T-helper 2 cell treated with Interferon-gamma antibody and Interleukin-4, amounts not matched to agents 5 μg/mL and 100 μg/mL, for 36 hours (primary cell): ENCODE measurements around the gene NADSYN1.

ENCODE experiments used
- DNase-seq: peaks from one replicate; pipeline ENCODE4 v3.0.0; 2021; ENCODE audit warnings: low spot score
- H3K27ac Mint-ChIP-seq: one replicate; pipeline ENCODE4 v1.8.0; 2021; ENCODE audit warnings: mild to moderate bottlenecking, mixed read lengths
- H3K27me3 Mint-ChIP-seq: one replicate; pipeline ENCODE4 v1.8.0; 2021; ENCODE audit warnings: low read depth, mixed read lengths
- H3K36me3 Mint-ChIP-seq: one replicate; pipeline ENCODE4 v1.8.0; 2021; ENCODE audit warnings: low read depth, mixed read lengths
- H3K4me1 Mint-ChIP-seq: one replicate; pipeline ENCODE4 v1.8.0; 2021; ENCODE audit warnings: low read depth, mixed read lengths
- H3K4me3 Mint-ChIP-seq: one replicate; pipeline ENCODE4 v1.8.0; 2022; ENCODE audit warnings: mild to moderate bottlenecking, moderate library complexity, mixed read lengths
- H3K9me3 Mint-ChIP-seq: one replicate; pipeline ENCODE4 v1.8.0; 2021; ENCODE audit warnings: mixed read lengths

NADSYN1 gene

GRCh38 chr11:71425860-71426259, 27.1 kb upstream of the NADSYN1 start:
- Mint-ChIP-seq H3K27ac (no peak overlapping the region), H3K4me1 (peaks cover 6% of the 10 kb centered on the region), H3K4me3 (no peak overlapping the region), H3K27me3 (no peaks in the 10 kb centered on the region), H3K36me3 (no peaks in the 10 kb centered on the region), H3K9me3 (no peaks in the 10 kb centered on the region)
- DNase-seq, result no peak

GRCh38 chr11:71426413-71426812, 26.6 kb upstream of the NADSYN1 start:
- no peaks in the 10 kb centered on the region for H3K27me3 Mint-ChIP-seq
- H3K4me3 Mint-ChIP-seq, result no peak overlapping the region
- H3K27ac Mint-ChIP-seq, result no peak overlapping the region
- H3K36me3 Mint-ChIP-seq, result no peaks in the 10 kb centered on the region
- no peak for DNase-seq
- no peaks in the 10 kb centered on the region for H3K9me3 Mint-ChIP-seq
- H3K4me1 Mint-ChIP-seq, result peaks cover 6% of the 10 kb centered on the region

GRCh38 chr11:71428861-71429435, 24.1 kb upstream of the NADSYN1 start:
- Mint-ChIP-seq H3K4me1 (peaks cover 6% of the 10 kb centered on the region), H3K27ac (no peak overlapping the region), H3K9me3 (no peaks in the 10 kb centered on the region), H3K4me3 (no peak overlapping the region), H3K36me3 (no peaks in the 10 kb centered on the region), H3K27me3 (no peaks in the 10 kb centered on the region)
- no peak for DNase-seq

GRCh38 chr11:71429701-71430100, 23.3 kb upstream of the NADSYN1 start:
- Mint-ChIP-seq H3K4me3 (no peak overlapping the region), H3K4me1 (peaks cover 6% of the 10 kb centered on the region), H3K36me3 (no peaks in the 10 kb centered on the region), H3K9me3 (no peaks in the 10 kb centered on the region), H3K27me3 (no peaks in the 10 kb centered on the region), H3K27ac (no peak overlapping the region)
- no peak for DNase-seq

GRCh38 chr11:71430166-71430565, 22.8 kb upstream of the NADSYN1 start:
- peaks cover 4% of the 10 kb centered on the region for H3K36me3 Mint-ChIP-seq
- H3K27me3 Mint-ChIP-seq, result no peaks in the 10 kb centered on the region
- no peak overlapping the region for H3K4me3 Mint-ChIP-seq
- H3K4me1 Mint-ChIP-seq, result peaks cover 6% of the 10 kb centered on the region
- H3K9me3 Mint-ChIP-seq, result no peaks in the 10 kb centered on the region
- no peak for DNase-seq
- H3K27ac Mint-ChIP-seq, result no peak overlapping the region

GRCh38 chr11:71431271-71431670, 21.7 kb upstream of the NADSYN1 start:
- peaks cover 4% of the 10 kb centered on the region for H3K4me1 Mint-ChIP-seq
- H3K27me3 Mint-ChIP-seq, result no peaks in the 10 kb centered on the region
- no peak overlapping the region for H3K27ac Mint-ChIP-seq

GRCh38 chr11:71432761-71433647, 20.0 kb upstream of the NADSYN1 start:
- peaks cover 8% of the 10 kb centered on the region for H3K36me3 Mint-ChIP-seq
- DNase-seq, result no peak
- no peaks in the 10 kb centered on the region for H3K9me3 Mint-ChIP-seq
- no peak overlapping the region for H3K4me3 Mint-ChIP-seq
- peaks cover 4% of the 10 kb centered on the region for H3K4me1 Mint-ChIP-seq
- no peak overlapping the region for H3K27ac Mint-ChIP-seq
- no peaks in the 10 kb centered on the region for H3K27me3 Mint-ChIP-seq

More at GRCh38 chr11:71431271-71431670, 21.7 kb upstream of the NADSYN1 start:
- no peak for DNase-seq
- Mint-ChIP-seq H3K4me3 (no peak overlapping the region), H3K36me3 (peaks cover 5% of the 10 kb centered on the region), H3K9me3 (no peaks in the 10 kb centered on the region)

GRCh38 chr11:71433648-71434450, 19.2 kb upstream of the NADSYN1 start:
- H3K9me3 Mint-ChIP-seq, result no peaks in the 10 kb centered on the region
- no peak overlapping the region for H3K4me3 Mint-ChIP-seq
- DNase-seq, result no peak

GRCh38 chr11:71434576-71435130, 18.4 kb upstream of the NADSYN1 start:
- no peak overlapping the region for H3K4me3 Mint-ChIP-seq
- no peaks in the 10 kb centered on the region for H3K9me3 Mint-ChIP-seq

More at GRCh38 chr11:71433648-71434450, 19.2 kb upstream of the NADSYN1 start:
- no peaks in the 10 kb centered on the region for H3K27me3 Mint-ChIP-seq
- H3K4me1 Mint-ChIP-seq, result peaks cover 4% of the 10 kb centered on the region
- no peak overlapping the region for H3K27ac Mint-ChIP-seq
- H3K36me3 Mint-ChIP-seq, result peaks cover 13% of the 10 kb centered on the region

GRCh38 chr11:71435278-71435951, 17.6 kb upstream of the NADSYN1 start:
- Mint-ChIP-seq H3K9me3 (no peaks in the 10 kb centered on the region), H3K27ac (no peak overlapping the region), H3K27me3 (no peaks in the 10 kb centered on the region), H3K4me3 (no peak overlapping the region), H3K4me1 (no peaks in the 10 kb centered on the region), H3K36me3 (peaks cover 19% of the 10 kb centered on the region)
- no peak for DNase-seq

More at GRCh38 chr11:71434576-71435130, 18.4 kb upstream of the NADSYN1 start:
- no peak overlapping the region for H3K27ac Mint-ChIP-seq
- no peaks in the 10 kb centered on the region for H3K27me3 Mint-ChIP-seq
- peaks cover 1% of the 10 kb centered on the region for H3K4me1 Mint-ChIP-seq
- H3K36me3 Mint-ChIP-seq, result peaks cover 13% of the 10 kb centered on the region
- no peak for DNase-seq

GRCh38 chr11:71436861-71437260, 16.1 kb upstream of the NADSYN1 start:
- Mint-ChIP-seq H3K4me3 (no peak overlapping the region), H3K27ac (no peak overlapping the region)

GRCh38 chr11:71437399-71437798, 15.6 kb upstream of the NADSYN1 start:
- no peaks in the 10 kb centered on the region for H3K27me3 Mint-ChIP-seq
- H3K4me3 Mint-ChIP-seq, result no peak overlapping the region
- no peaks in the 10 kb centered on the region for H3K9me3 Mint-ChIP-seq
- no peak overlapping the region for H3K27ac Mint-ChIP-seq
- no peaks in the 10 kb centered on the region for H3K4me1 Mint-ChIP-seq
- DNase-seq, result no peak
- peaks cover 27% of the 10 kb centered on the region for H3K36me3 Mint-ChIP-seq

More at GRCh38 chr11:71436861-71437260, 16.1 kb upstream of the NADSYN1 start:
- Mint-ChIP-seq H3K36me3 (peaks cover 24% of the 10 kb centered on the region), H3K27me3 (no peaks in the 10 kb centered on the region), H3K4me1 (no peaks in the 10 kb centered on the region), H3K9me3 (no peaks in the 10 kb centered on the region)
- no peak for DNase-seq

- Mint-ChIP-seq H3K36me3 (peaks cover 31% of the 10 kb centered on the region), H3K4me1 (no peaks in the 10 kb centered on the region), H3K9me3 (no peaks in the 10 kb centered on the region), H3K4me3 (no peak overlapping the region), H3K27me3 (no peaks in the 10 kb centered on the region), H3K27ac (no peak overlapping the region)
- DNase-seq, result no peak
Observed at GRCh38 chr11:71437879-71438278, 15.1 kb upstream of the NADSYN1 start.
